HG02981 (cell line): ENCODE data around the gene AACS.
"Not testable (repeated sequence)": the region's sequence is repeated elsewhere in the genome, so short reads cannot be mapped to it uniquely, and the experiment has no call there.

ENCODE experiments used
- ATAC-seq: cut with Tn5 transposase; IDR thresholded peaks from one replicate; pipeline ENCODE4 v1.9.1; 2021; ENCODE audit warnings: mild to moderate bottlenecking, moderate library complexity; ENCODE audit not compliant: unreplicated experiment

The AACS gene

DNA sequence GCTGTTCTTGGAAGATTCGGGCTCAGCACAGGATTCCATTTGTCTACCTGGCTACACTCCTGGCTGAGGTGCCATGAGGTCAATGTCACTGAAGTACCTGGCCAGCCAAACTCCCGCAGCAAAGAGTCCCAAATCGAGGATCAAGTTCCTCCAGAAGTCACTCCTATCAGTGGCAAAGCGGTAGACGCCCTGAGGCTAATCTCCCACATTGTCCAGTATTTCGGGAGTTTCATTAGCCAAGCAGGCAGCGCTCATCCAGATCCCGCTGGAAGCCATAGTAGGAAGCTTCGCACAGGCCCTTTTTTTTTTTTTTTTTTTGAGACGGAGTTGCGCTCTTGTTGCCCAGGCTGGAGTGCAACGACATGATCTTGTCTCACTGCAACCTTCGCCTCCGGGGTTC, 8.9 kb upstream of the AACS start:
- ATAC-seq = no peak

DNA sequence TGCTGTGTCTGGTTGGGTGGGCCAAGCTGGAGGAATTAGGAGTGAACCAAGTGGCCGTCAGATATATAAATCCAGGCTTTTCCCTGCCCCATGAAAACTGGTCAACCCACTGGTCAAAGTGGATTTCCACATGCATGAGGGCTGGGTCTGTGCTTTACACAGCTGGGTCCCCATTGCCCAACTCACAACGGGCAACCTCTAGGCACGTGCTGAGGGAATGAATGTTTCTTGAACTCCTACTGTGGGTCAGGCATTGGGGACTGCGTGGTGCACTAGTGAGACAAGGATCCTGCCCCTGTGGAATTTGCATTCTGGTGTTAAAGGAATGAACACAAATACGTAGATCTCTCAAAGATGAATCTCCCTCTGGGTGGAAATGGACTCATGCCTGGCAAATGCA, 7.5 kb upstream of the AACS start:
- ATAC-seq = no peak

GRCh38 chr12:125061229-125061628, 4.0 kb upstream of the AACS start:
- ATAC-seq = no peak

- not testable (repeated sequence) for ATAC-seq
These were observed 1.7 kb upstream of the AACS start for GRCh38 chr12:125063522-125063921.

DNA sequence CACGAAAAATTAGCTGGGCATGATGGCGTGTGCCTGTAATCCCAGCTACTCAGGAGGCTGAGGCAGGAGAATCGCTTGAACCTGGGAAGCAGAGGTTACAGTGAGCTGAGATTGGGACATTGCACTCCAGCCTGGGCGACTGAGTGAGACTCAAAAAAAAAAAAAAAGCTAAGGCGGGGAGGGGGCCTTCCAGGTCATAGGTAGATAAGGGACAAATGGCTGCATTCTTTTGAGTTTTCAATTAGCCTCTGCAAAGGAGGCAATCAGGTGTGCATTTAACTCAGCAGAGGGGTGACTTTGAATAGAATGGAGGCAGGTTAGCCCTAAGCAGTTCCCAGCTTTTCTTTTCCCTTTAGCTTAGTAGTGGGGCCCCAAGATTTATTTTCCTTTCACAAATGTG, 743 bp upstream of the AACS start:
- ATAC-seq = no peak

DNA sequence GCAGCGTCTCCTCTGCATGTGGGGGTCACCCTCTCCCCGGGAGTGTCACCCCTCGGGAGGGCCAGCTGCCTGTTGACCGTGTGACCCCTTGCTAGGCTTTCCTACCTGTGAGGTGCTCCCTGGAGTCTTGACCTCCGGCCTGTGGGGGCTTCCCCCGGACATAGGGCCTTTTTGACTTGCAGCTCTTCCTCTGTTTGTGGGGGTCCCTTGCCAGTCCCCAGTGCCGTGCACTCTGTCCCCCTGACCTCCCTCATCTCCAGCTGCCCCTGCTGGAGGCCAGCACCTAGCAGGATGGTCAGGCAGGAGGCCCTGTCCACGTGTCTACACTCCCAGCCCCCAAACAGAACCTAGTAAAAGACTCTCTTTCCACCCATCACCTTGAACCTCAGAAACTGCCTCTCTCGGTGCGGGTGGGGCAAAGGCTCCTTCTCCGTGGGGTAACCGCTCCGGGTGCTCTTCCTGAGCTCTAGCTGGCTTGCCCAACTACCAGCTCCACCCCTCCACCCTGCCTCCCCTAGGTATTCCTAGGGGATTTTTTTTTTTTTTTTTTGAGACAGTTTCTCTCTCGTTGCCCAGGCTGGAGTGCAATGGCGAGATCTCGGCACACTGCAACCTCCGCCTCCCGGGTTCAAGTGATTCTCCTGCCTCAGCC, 810 bp downstream of the AACS start:
- peak; percentile 0 for ATAC-seq

GRCh38 chr12:125068391-125068790, 3.2 kb downstream of the AACS start:
- ATAC-seq = no peak

- ATAC-seq = no peak
These were observed 4.4 kb downstream of the AACS start for GRCh38 chr12:125069616-125070015.

DNA sequence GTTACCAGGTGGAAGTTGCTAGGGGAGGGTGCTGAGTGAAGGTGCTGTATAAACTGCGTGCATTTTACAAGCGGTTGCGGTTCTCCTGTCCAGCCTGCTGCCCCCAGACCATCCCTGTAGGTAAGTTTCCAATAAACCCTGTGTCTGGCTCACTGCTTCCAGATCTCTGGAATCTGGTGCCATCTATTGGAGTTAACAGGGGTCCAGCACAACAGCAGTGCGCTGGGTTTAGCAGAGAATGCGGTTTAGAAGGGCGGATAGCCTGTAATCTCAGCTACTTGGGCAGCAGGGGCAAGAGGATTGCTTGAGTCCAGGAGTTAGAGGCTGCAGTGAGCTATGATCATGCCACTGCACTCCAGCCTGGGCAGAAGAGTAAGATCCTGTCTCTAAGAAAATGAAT, 4.9 kb downstream of the AACS start:
- ATAC-seq = no peak

GRCh38 chr12:125070661-125071390, 5.6 kb downstream of the AACS start:
- no peak for ATAC-seq

- no peak for ATAC-seq
These were observed 6.2 kb downstream of the AACS start for GRCh38 chr12:125071456-125071855.

DNA sequence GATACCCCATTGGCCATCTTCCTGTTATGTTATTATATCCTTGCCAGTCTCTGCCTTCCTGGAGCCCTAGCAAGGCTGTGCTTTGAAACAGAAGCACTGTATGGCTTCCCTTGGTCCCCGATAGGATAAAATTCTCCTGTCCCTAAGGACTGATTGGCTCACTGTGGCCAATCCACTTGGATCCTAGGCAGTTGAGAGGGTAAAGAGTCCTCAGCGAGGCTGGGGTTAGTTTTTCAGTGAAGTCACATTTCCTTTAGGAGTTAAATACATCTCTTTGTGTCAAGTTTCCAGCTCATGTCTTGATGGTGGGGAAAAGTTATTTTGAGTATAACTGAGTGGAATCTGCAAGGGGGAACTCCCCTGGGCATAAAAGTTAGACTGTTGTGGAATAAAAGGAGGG, 7.3 kb downstream of the AACS start:
- no peak for ATAC-seq

DNA sequence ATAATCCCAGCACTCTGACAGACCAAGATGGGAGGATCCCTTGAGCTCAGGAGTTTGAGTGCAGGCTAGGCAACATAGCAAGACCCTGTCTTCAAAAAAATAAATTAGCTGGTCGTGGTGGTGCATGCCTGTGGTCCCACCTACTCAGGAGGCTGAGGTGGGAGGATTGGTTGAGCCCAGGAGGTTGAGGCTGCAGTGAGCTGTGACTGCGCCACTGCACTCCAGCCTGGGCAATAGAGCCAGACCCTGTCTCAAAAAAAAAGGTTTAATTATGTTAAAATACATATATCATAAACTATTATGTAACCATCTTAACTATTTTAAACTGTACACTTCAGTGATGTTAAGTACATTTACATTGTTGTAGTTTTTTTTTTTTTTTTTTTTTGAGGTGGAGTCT, 9.1 kb downstream of the AACS start:
- ATAC-seq = not testable (repeated sequence)

DNA sequence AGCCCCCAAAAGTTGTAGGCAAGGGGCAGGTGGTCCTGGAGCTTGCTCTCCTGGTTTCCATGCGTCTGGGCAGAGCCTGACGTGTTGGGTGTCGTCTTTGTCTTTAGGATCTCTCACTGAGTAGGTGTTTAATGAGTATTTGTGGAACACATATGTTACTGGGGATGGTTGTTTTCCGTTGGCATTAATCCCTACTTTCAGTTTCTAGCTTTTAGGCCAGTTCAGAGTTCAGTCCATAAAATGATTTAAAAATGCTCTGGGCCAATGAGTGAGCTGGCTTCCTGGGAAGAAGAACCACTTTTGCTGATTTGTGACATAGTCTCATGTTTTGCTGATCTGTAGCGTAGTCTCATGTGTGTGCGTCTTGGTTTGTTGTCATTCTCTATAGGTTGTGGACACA, 10.9 kb downstream of the AACS start:
- no peak for ATAC-seq

DNA sequence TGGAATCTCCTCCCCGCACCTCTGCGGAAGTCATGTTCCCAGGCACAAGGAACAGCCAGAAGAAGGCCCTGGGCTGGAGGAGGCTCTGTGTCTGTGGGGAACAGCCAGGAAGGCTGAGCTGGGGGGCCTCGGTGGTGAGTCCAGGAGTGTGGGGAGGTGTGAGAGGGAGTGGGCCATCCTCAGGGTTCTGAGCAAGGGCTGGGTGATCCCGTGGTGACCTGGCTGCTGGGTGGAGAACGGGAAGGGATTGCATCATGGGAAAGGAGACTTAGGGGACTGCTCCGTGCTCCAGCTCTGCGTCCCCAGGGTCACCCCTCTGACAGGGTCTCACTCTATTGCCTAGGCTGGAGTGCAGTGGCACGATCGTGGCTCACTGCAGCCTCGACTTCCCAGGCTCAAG, 13.8 kb downstream of the AACS start:
- ATAC-seq = no peak

GRCh38 chr12:125079648-125080645, 14.7 kb downstream of the AACS start:
- ATAC-seq = no peak

- no peak for ATAC-seq
These were observed 16.2 kb downstream of the AACS start for GRCh38 chr12:125081427-125081826.

- ATAC-seq = no peak
These were observed 17.8 kb downstream of the AACS start for GRCh38 chr12:125083072-125083471.

- ATAC-seq = not testable (repeated sequence)
These were observed 23.0 kb downstream of the AACS start for GRCh38 chr12:125088199-125088598.

GRCh38 chr12:125089083-125089482, 23.8 kb downstream of the AACS start:
- no peak for ATAC-seq

GRCh38 chr12:125089626-125090025, 24.4 kb downstream of the AACS start:
- ATAC-seq = no peak
